Hepatocyte (in vitro differentiated cells): ENCODE measurements around the gene BZW1.

ENCODE experiments used
- CTCF ChIP-seq: fragments of 200-600 bp; sonication (generic); IDR thresholded peaks from 2 replicates; pipeline ENCODE4 v1.5.1; 2016; ENCODE audit warnings: antibody characterized with exemption, mild to moderate bottlenecking; ENCODE audit not compliant: poor library complexity
- EZH2 ChIP-seq: fragments of 200-600 bp; sonication (generic); IDR thresholded peaks from 2 replicates; pipeline ENCODE4 v1.6.1; 2016; ENCODE audit warnings: antibody characterized with exemption, mild to moderate bottlenecking, borderline replicate concordance

- TF ChIP-seq CTCF: no peak
- no peak for TF ChIP-seq EZH2
Observed at GRCh38 chr2:200845669-200846325, 34.1 kb downstream of the BZW1 start.
